ENCODE data around the gene ABCC6. TPM values are rescaled to one million over a fixed set of nuclear protein-coding genes. Genes with fewer than 3 reads are reported as not detected.
"Not testable (repeated sequence)": the region's sequence is repeated elsewhere in the genome, so short reads cannot be mapped to it uniquely, and the experiment has no call there.

Gene ABCC6
- total RNA-seq, 3 donors from 2014 or later, result not detected

DNA sequence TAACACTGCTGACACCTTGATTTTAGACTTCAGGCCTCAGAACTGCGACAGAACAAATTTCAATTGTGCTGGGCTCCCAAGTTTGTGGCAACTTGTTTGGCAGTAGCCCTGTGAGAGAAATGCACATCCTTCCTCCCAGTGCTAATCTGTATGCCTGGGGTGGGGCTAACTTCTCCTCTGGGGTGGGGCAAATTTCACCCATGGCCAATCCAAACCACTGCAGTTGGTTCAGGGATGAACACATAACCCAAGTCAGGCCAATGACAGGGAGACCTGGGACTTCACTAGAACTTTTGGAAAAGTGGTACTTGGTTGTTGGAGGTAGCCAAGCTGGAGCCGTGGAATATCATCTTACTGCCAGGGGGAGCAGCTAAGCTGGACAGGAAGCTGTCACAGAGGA, 56.3 kb downstream of the ABCC6 start:
- no peaks in the 10 kb centered on the region for H3K36me3 Mint-ChIP-seq (ENCODE audit: insufficient read depth)
- no peak overlapping the region for H3K4me3 Mint-ChIP-seq
- no peaks in the 10 kb centered on the region for H3K27me3 Mint-ChIP-seq (ENCODE audit: low read depth)
- ATAC-seq (no peak), DNase-seq (no peak)
- no peaks in the 10 kb centered on the region for H3K4me1 Mint-ChIP-seq (ENCODE audit: low read depth)
- no peaks in the 10 kb centered on the region for H3K9me3 Mint-ChIP-seq

DNA sequence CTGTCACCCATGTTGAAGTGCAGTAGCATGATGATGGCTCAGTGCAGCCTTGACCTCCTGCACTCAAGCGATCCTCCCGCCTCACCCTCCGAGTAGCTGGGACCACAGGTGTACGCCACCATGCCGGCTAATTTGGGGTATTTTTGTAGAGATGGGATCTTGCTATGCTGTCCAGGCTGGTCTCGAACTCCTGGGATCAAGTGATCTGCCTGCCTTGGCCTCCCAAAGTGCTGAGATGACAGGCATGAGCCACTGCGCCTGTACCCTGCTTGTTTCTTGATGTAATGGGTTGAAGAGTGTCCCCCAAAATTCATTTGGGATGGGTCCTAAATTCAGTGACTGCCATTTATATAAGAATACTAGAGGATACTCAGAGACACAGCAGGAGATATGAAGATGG, 57.2 kb downstream of the ABCC6 start:
- Mint-ChIP-seq H3K9me3 (no peaks in the 10 kb centered on the region), H3K27me3 (ENCODE audit: low read depth) (no peaks in the 10 kb centered on the region), H3K4me3 (no peak overlapping the region), H3K4me1 (ENCODE audit: low read depth) (no peaks in the 10 kb centered on the region), H3K36me3 (ENCODE audit: insufficient read depth) (no peaks in the 10 kb centered on the region)
- ATAC-seq, result no peak
- DNase-seq, result no peak

DNA sequence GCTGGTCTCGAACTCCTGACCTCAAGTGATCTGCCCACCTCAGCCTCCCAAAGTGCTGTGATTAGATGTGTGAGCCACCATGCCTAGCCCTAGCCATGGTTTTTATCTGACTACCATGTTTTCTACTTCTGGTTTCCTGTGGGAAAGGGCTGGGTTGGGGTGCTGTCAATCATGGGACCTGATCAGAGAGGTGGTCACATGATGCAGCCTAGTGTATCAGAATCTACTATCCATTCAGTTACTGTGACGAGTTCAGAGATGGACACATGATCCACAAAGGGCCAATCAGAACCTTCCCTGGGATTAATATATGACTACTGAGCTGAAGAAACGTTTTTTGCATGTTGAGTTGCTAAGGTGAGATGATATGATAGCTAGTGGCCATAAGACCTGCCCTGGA, 59.1 kb downstream of the ABCC6 start:
- Mint-ChIP-seq H3K27me3 (ENCODE audit: low read depth) (no peaks in the 10 kb centered on the region), H3K4me3 (no peak overlapping the region), H3K36me3 (ENCODE audit: insufficient read depth) (no peaks in the 10 kb centered on the region), H3K9me3 (no peaks in the 10 kb centered on the region), H3K4me1 (ENCODE audit: low read depth) (no peaks in the 10 kb centered on the region)
- no peak for DNase-seq
- ATAC-seq, result no peak

DNA sequence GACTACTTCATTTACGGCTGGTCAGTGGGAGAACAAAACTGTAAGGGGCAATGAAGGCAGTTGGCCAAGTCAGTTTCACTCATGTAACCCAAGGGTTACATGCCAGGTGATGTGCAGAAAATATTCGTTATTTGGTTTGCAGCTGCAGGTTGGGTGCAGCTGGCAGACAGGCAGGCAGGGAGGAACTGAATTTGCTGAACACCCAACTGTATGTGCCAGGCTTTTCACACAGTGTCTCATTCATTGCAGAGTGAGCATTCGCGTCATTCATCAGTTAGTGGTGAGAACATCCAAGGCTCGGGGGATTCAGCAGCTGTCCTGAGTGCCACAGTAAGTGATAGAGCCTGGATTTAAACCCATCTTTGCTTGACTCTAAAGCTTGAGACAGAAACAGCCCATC, 59.7 kb downstream of the ABCC6 start:
- DNase-seq, result no peak

GRCh38 chr16:16163109-16163508, 60.2 kb downstream of the ABCC6 start:
- no peaks in the 10 kb centered on the region for H3K36me3 Mint-ChIP-seq (ENCODE audit: insufficient read depth)
- H3K27me3 Mint-ChIP-seq (ENCODE audit: low read depth), result no peaks in the 10 kb centered on the region
- no peak for DNase-seq
- H3K4me1 Mint-ChIP-seq (ENCODE audit: low read depth), result no peaks in the 10 kb centered on the region
- H3K9me3 Mint-ChIP-seq, result peaks cover 8% of the 10 kb centered on the region
- H3K4me3 Mint-ChIP-seq, result no peak overlapping the region
- ATAC-seq, result no peak

More for the DNA sequence above, 59.7 kb downstream of the ABCC6 start:
- no peaks in the 10 kb centered on the region for H3K4me1 Mint-ChIP-seq (ENCODE audit: low read depth)
- ATAC-seq, result no peak
- no peak overlapping the region for H3K4me3 Mint-ChIP-seq
- no peaks in the 10 kb centered on the region for H3K27me3 Mint-ChIP-seq (ENCODE audit: low read depth)
- peaks cover 3% of the 10 kb centered on the region for H3K9me3 Mint-ChIP-seq
- no peaks in the 10 kb centered on the region for H3K36me3 Mint-ChIP-seq (ENCODE audit: insufficient read depth)

- DNase-seq (no peak), ATAC-seq (peak in 1 of 2 donors; percentile 32)
- no peaks in the 10 kb centered on the region for H3K27me3 Mint-ChIP-seq (ENCODE audit: low read depth)
- peaks cover 10% of the 10 kb centered on the region for H3K9me3 Mint-ChIP-seq
- no peaks in the 10 kb centered on the region for H3K36me3 Mint-ChIP-seq (ENCODE audit: insufficient read depth)
- H3K4me3 Mint-ChIP-seq, result no peak overlapping the region
- H3K4me1 Mint-ChIP-seq (ENCODE audit: low read depth), result no peaks in the 10 kb centered on the region
Observed at GRCh38 chr16:16162591-16162990, 60.7 kb downstream of the ABCC6 start.

- not testable (repeated sequence) for DNase-seq; H3K4me3 Mint-ChIP-seq; ATAC-seq; H3K36me3 Mint-ChIP-seq (ENCODE audit: insufficient read depth); H3K27me3 Mint-ChIP-seq (ENCODE audit: low read depth); H3K4me1 Mint-ChIP-seq (ENCODE audit: low read depth)
- peaks cover 10% of the 10 kb centered on the region for H3K9me3 Mint-ChIP-seq
Observed at GRCh38 chr16:16161840-16162239, 61.5 kb downstream of the ABCC6 start.

DNA sequence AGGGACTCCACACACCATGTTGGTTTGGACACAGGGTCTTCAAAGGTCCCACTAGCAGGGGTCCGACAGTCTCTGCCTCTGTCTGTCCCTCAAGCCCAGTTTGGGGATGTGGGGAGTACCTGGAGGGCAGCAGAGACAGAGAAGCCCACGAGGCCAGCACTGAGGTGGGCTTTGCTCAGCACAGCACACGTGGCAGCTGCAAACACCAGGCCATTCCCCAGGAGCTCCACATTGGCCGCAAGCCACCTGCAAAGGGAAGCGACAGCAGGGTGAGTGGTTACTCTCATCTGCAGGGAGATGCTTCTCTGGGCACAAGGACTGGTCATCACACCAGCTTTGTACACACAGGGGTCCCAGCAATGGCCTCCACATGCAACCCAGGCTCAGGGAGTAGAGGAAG, 62.0 kb downstream of the ABCC6 start:
- DNase-seq, result no peak
- Mint-ChIP-seq H3K4me1 (ENCODE audit: low read depth) (no peaks in the 10 kb centered on the region), H3K36me3 (ENCODE audit: insufficient read depth) (no peaks in the 10 kb centered on the region), H3K27me3 (ENCODE audit: low read depth) (no peaks in the 10 kb centered on the region), H3K9me3 (peaks cover 10% of the 10 kb centered on the region), H3K4me3 (no peak overlapping the region)
- no peak for ATAC-seq

DNA sequence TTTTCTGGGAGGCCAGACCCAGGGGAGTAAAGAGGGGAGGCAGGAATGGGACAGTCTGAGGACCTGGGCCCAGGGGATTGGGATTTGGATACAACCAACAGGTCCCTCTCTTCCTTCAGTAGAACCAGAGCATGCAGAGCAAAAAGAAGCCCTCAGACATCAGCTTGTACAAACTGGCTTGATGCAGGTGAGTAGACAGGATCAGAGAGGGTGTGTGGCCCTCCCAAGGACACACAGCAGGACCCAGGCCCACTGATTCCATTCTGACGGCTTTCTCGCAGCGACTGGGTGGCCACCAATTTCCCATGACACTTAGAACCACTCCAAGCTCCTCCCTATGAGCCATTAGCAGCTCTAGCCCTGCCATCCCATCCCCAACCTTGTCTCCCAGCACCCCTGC, 63.6 kb downstream of the ABCC6 start:
- no peak overlapping the region for H3K4me3 Mint-ChIP-seq
- no peak for DNase-seq
- no peaks in the 10 kb centered on the region for H3K27me3 Mint-ChIP-seq (ENCODE audit: low read depth)
- H3K9me3 Mint-ChIP-seq, result peaks cover 10% of the 10 kb centered on the region
- no peak for ATAC-seq
- H3K36me3 Mint-ChIP-seq (ENCODE audit: insufficient read depth), result no peaks in the 10 kb centered on the region
- H3K4me1 Mint-ChIP-seq (ENCODE audit: low read depth), result no peaks in the 10 kb centered on the region

DNA sequence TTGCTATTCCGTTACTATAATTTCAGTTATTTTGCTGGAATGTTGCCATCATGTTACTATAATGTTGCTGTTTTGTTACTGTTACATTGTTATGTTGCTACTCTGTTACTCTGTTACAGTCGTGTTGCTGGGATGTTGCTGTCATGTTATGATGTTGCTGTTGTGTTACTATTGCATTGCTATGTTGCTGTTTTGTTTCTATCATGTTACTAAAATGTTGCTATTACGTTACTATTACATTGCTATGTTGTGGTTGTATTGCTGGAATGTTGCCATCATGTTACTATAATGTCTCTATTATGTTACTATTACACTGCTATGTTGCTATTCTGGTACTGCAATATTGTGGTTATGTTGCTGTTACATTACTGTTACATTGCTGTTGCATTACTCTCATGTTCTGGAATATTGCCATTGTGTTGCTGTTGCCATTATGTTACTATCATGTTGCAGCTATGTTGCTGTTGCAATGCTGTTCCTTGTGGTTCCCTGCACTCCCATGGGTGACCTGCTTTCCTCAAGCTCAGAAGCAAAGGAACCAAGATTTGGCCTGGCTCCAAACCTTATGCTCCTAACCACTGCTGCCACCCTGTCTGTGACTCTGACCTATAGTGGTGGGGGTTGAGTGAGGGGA, 64.4 kb downstream of the ABCC6 start:
- Mint-ChIP-seq H3K36me3 (ENCODE audit: insufficient read depth) (no peaks in the 10 kb centered on the region), H3K4me3 (no peak overlapping the region), H3K9me3 (peaks cover 10% of the 10 kb centered on the region), H3K4me1 (ENCODE audit: low read depth) (no peaks in the 10 kb centered on the region), H3K27me3 (ENCODE audit: low read depth) (no peaks in the 10 kb centered on the region)
- DNase-seq (no peak), ATAC-seq (no peak)

GRCh38 chr16:16158082-16158658, 65.1 kb downstream of the ABCC6 start:
- Mint-ChIP-seq H3K36me3 (ENCODE audit: insufficient read depth) (no peaks in the 10 kb centered on the region), H3K27me3 (ENCODE audit: low read depth) (no peaks in the 10 kb centered on the region), H3K4me1 (ENCODE audit: low read depth) (no peaks in the 10 kb centered on the region), H3K9me3 (peaks cover 10% of the 10 kb centered on the region), H3K4me3 (no peak overlapping the region)
- ATAC-seq, result no peak
- DNase-seq, result no peak

DNA sequence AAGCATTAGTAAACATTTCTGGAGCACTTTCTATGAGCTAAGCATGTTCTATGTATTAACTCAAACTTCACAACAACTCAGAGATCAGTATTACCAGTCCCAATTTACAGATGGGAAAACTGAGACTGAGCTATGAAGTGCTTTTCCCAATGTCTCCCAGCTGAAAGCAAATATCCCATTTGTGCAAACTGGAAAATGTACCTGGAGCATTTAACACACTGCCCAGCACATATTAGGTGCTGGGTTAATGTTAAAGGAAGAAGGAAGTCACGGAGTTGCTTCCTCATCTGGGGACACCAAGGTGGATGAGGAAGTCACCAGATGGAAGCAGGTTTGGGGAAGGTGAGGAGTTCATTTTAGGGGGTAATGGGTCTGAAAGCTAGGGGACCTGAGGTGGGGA, 66.1 kb downstream of the ABCC6 start:
- Mint-ChIP-seq H3K9me3 (peaks cover 10% of the 10 kb centered on the region), H3K4me1 (ENCODE audit: low read depth) (no peaks in the 10 kb centered on the region), H3K27me3 (ENCODE audit: low read depth) (no peaks in the 10 kb centered on the region), H3K4me3 (no peak overlapping the region), H3K36me3 (ENCODE audit: insufficient read depth) (no peaks in the 10 kb centered on the region)
- DNase-seq, result no peak
- ATAC-seq, result no peak

DNA sequence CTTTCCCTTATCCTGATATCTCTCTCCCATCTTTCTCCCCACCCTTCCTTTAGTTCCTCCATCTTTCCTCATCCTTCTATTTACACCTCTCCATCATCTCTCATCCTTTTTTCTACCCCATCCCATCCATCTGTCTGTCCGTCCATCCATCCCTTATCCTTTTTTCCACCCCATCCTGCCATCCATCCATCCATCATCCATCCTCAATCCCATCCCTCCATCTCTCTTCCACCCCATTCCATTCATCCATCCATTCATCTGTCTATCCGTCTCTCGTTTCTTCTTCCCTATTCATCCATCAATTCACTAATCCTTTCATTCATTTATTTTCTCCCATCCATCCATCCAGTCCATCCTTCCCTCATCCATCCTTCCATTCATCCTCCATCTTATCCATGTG, 68.1 kb downstream of the ABCC6 start:
- Mint-ChIP-seq H3K36me3 (ENCODE audit: insufficient read depth) (no peaks in the 10 kb centered on the region), H3K27me3 (ENCODE audit: low read depth) (no peaks in the 10 kb centered on the region), H3K4me1 (ENCODE audit: low read depth) (no peaks in the 10 kb centered on the region), H3K9me3 (peaks cover 10% of the 10 kb centered on the region), H3K4me3 (no peak overlapping the region)
- DNase-seq, result no peak
- ATAC-seq, result no peak

DNA sequence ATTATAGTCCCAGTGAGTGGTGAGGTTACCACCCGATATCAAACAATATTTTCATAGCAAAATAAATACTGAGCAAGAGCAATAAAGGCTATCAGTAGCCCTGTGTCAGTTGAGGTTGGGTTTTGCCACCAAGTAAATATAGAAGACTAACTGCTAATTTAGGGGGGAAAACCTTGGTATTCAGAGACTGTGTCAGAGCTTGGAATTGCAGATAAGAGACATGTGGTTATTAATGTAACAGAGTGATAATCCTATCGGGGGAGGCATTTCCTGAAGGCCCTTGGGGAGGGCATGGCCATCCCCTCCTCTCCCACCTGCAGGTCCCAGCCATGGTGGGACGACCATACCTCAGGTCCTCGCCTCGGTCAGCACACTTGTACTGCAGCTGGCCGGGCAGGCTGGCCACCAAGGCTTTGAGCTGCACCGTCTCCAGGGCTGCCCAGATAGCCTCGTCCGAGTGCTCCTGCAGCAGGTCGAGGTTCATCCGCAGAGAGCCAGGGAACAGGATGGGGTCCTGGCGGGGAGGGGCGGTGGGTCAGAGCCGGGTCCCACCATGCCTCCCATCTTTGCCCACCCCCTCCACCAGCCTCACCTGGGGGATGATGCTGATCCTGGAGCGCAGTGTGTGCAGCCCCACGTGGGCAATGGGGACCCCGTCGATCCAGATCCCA, 68.9 kb downstream of the ABCC6 start:
- no peaks in the 10 kb centered on the region for H3K36me3 Mint-ChIP-seq (ENCODE audit: insufficient read depth)
- peaks cover 10% of the 10 kb centered on the region for H3K9me3 Mint-ChIP-seq
- no peak overlapping the region for H3K4me3 Mint-ChIP-seq
- DNase-seq (no peak), ATAC-seq (no peak)
- no peaks in the 10 kb centered on the region for H3K27me3 Mint-ChIP-seq (ENCODE audit: low read depth)
- H3K4me1 Mint-ChIP-seq (ENCODE audit: low read depth), result no peaks in the 10 kb centered on the region

- not testable (repeated sequence) for ATAC-seq; DNase-seq; H3K4me3 Mint-ChIP-seq; H3K36me3 Mint-ChIP-seq (ENCODE audit: insufficient read depth); H3K4me1 Mint-ChIP-seq (ENCODE audit: low read depth); H3K9me3 Mint-ChIP-seq; H3K27me3 Mint-ChIP-seq (ENCODE audit: low read depth)
Observed at GRCh38 chr16:16153000-16153399, 70.3 kb downstream of the ABCC6 start.
